Astrocyte of the cerebellum (primary cell): Measurements from ENCODE around the gene PGBD1.
"Not testable (repeated sequence)": the region's sequence is repeated elsewhere in the genome, so short reads cannot be mapped to it uniquely, and the experiment has no call there.

Experiments
- DNase-seq: peaks from one replicate; pipeline ENCODE4 v3.0.0-alpha.2; 2011; ENCODE audit warnings: low read depth
- H3K4me3 ChIP-seq: 2 replicates; pipeline ENCODE4 v1.5.1; 2011; ENCODE audit warnings: mild to moderate bottlenecking, low read depth, low read length, moderate library complexity
- in situ Hi-C: cut with HindIII; loops from 2 replicates; pipeline ENCODE4 v1.10.0; 2017; ENCODE audit warnings: low sequenced_read_pairs
- TF ChIP-seq, protein P1 (sequence below): IDR thresholded peaks from 2 replicates; pipeline ENCODE4 v1.5.1; 2012; ENCODE audit warnings: low read length, low read depth, moderate library complexity, mild to moderate bottlenecking; ENCODE audit errors: missing control alignments

Gene PGBD1

GRCh38 chr6:28295326-28295725, 14.0 kb downstream of the PGBD1 start:
- no peak for DNase-seq
- in situ Hi-C loops = no loop called here

DNA sequence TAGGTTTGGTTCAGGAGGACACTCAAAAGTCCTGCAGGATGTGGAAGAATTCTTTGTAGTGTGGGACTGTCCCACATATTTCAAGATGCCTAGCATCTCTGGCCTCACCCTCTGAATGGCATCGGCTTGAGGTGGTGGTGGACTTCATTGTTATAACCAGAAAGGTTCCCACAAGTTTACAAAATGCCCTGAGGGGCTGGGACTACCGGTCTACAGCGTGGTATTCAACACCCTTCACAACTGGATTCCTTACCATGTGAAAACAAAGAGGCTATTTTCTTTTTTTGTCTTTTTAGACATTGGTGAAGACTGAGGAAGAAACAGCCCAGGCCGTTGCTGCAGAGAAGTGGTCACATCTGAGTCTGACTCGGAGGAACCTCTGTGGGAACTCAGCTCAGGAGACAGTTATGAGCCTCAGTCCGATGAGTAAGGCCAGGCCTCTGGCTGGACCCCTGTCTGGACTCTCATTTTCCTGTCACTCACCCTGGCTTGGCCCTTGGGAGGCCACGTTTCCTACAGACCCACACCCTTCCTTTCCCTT, 15.2 kb downstream of the PGBD1 start:
- TF ChIP-seq, protein P1, sequence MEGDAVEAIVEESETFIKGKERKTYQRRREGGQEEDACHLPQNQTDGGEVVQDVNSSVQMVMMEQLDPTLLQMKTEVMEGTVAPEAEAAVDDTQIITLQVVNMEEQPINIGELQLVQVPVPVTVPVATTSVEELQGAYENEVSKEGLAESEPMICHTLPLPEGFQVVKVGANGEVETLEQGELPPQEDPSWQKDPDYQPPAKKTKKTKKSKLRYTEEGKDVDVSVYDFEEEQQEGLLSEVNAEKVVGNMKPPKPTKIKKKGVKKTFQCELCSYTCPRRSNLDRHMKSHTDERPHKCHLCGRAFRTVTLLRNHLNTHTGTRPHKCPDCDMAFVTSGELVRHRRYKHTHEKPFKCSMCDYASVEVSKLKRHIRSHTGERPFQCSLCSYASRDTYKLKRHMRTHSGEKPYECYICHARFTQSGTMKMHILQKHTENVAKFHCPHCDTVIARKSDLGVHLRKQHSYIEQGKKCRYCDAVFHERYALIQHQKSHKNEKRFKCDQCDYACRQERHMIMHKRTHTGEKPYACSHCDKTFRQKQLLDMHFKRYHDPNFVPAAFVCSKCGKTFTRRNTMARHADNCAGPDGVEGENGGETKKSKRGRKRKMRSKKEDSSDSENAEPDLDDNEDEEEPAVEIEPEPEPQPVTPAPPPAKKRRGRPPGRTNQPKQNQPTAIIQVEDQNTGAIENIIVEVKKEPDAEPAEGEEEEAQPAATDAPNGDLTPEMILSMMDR = no peak
- in situ Hi-C loops = no loop called here
- no peak overlapping the region for H3K4me3 ChIP-seq
- no peak for DNase-seq

More at GRCh38 chr6:28295326-28295725, 14.0 kb downstream of the PGBD1 start:
- TF ChIP-seq, protein P1 = no peak
- H3K4me3 ChIP-seq = no peak overlapping the region

DNA sequence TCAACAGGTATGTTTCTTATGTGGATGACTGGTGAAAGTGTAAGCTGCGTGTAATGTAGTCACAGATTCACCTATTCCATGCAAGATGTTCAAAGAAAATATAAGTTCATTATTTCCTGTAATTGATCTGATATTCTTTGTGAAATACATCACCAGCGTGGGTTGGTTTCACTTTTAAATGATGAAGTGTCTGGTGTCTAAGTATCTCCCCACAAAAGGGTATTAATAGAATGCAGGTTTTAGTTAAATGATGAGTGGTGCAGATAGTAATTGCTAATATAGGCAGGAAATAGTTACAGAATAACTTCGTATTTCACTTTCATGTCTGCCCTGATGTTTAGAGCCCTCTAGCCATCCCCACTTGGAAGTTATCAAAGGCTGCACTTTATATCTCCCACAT, 22.2 kb downstream of the PGBD1 start:
- no peak overlapping the region for H3K4me3 ChIP-seq
- DNase-seq = no peak
- in situ Hi-C loops = no loop called here
- TF ChIP-seq, protein P1 = no peak

DNA sequence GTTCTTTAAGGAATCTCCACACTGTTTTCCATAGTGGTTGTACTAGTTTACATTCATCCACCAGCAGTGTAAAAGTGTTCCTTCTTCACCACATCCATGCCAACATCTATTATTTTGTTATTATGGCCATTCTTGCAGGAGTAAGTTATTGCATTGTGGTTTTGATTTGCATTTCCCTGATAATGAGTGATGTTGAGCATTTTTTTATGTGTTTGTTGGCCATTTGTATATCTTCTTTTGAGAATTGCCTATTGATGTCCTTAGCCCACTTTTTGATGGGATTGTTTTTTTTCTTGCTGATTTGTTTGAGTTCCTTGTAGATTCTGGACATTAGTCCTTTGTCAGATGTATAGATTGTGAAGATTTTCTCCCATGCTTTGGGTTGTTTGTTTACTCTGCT, 25.0 kb downstream of the PGBD1 start:
- DNase-seq, H3K4me3 ChIP-seq, in situ Hi-C loops: not testable (repeated sequence)

- TF ChIP-seq, protein P1 = no peak
- H3K4me3 ChIP-seq = no peak overlapping the region
- in situ Hi-C loops = no loop called here
- DNase-seq = no peak
Observed at GRCh38 chr6:28311139-28311823, 29.9 kb downstream of the PGBD1 start.

DNA sequence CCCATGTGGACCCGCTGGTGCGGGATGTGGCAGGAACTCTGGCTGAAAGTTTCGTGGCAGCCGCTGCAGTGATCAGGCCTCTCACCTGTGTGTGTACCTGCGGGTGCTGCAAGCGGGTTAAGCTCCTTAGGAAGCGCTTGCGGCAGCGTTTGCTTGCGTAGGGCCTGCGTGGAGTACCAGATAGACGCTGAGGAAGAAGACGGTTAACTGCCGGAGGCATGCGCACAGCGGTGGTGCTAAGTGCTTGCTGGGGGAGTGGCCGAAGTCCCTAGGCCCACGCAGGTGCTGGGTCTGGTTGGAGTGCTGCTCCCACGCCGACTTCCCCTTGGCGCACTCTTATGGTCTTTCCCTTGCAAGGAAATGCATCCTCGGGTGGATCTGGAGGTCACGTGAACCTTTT, 31.6 kb downstream of the PGBD1 start:
- DNase-seq = no peak
- H3K4me3 ChIP-seq = no peak overlapping the region
- TF ChIP-seq, protein P1 = no peak
- in situ Hi-C loops = no loop called here

DNA sequence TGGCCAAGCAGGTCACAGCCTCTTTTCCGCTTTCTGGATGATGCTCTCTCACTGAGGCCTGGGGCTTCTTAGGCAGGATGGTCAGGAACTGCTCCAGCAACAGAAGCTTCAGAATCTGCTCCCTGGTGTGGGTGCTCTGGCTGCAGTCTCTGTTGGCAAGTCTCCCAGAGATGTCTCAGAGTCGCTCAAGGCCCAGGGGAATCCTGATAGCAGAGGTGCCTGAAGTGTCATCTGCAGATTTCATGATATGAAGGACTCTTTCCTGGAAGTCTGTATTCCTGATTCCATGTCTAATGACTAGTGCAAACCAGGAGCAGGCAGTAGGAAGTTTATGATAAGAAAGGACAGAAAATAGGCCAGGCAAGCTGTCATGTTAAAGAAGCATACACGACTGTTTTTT, 34.3 kb downstream of the PGBD1 start:
- TF ChIP-seq, protein P1 = no peak
- in situ Hi-C loops = no loop called here
- DNase-seq = no peak
- no peak overlapping the region for H3K4me3 ChIP-seq

GRCh38 chr6:28317866-28318265, 36.5 kb downstream of the PGBD1 start:
- H3K4me3 ChIP-seq, in situ Hi-C loops, DNase-seq: not testable (repeated sequence)
